Hematopoietic multipotent progenitor cell (in vitro differentiated cells): Measurements from ENCODE around the gene ATP5F1D. TPM values are rescaled to one million over a fixed set of nuclear protein-coding genes. Genes with fewer than 3 reads are reported as not detected.
A peak's percentile ranks its signal among the peaks of the same experiment; 100 is the strongest.
"Not testable (repeated sequence)": the region's sequence is repeated elsewhere in the genome, so short reads cannot be mapped to it uniquely, and the experiment has no call there.

ENCODE experiments used
- DNase-seq, 3 donors: peaks; one replicate each; pipeline ENCODE4 v3.0.0-alpha.2; 2011 to 2015; ENCODE audit warnings: low read depth in 2 of 3, low spot score in 2 of 3
- total RNA-seq: library from RNA; depleted of rRNA; stranded (reverse); fragments of >200 nt; gene quantifications from one replicate; pipeline ENCODE4 v1.2.3, GENCODE V29; 2012

Gene ATP5F1D
- total RNA-seq, result 52.2 TPM

GRCh38 chr19:1241417-1242095 is at the start of gene ATP5F1D:
ATP5F1D (plus strand) TSS chr19:1241751; CDS start chr19:1241851, 100 bp downstream.
- DNase-seq, result peak; percentile 80 to 92 (median 92)

DNA sequence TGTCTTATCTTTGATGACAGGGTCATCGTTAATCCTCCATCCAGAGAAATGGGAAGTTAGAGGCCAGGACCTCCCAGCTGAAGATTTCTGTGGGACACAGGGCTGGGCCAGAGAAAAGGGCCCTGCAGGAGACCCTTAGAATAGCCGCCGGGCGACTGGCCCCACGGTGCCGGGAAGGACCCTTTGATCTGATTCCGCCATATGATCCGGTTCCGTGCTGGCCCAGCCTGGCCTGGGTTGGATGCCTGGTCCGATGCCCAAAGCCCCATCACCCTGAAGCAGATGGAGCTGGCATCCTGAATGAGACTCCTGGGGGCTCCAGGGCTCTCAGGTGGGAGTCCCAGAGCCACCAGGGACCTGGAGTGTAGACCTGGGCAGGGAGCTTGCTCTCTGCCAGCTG is 42.0 kb upstream of the ATP5F1D start:
- no peak for DNase-seq

GRCh38 chr19:1200614-1201013 is 40.9 kb upstream of the ATP5F1D start:
- not testable (repeated sequence) for DNase-seq

- DNase-seq, result peak; percentile 93 to 98 (median 96)
Observed at GRCh38 chr19:1205114-1206099, 36.1 kb upstream of the ATP5F1D start, which contains the start of gene STK11. STK11 (plus strand) TSS chr19:1205778; CDS start chr19:1206914, 1,136 bp downstream.

- no peak for DNase-seq
Observed at GRCh38 chr19:1206150-1206863, 35.2 kb upstream of the ATP5F1D start.

- DNase-seq, result no peak
Observed at GRCh38 chr19:1206864-1207450, 34.6 kb upstream of the ATP5F1D start.

DNA sequence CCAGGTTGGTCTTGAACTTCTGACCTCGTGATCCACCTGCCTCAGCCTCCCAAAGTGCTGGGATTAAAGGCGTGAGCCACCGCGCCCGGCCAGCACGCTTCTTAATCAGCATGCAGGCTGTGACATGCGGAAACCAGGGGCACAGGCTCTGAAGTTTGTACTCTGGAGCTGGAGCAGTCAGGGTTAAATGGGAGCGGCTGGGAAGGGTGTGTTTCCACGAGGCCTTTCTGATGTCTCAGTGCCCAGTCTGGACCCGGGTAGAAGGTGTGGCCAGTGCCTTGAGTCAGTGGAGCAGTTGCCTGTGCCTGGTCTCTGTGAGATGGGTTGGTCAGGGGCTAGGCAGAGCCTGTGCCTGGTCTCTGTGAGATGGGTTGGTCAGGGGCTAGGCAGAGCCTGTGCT is 32.7 kb upstream of the ATP5F1D start:
- DNase-seq, result not testable (repeated sequence)

GRCh38 chr19:1210227-1210538 is 31.4 kb upstream of the ATP5F1D start:
- DNase-seq, result no peak

- DNase-seq, result no peak
Observed at GRCh38 chr19:1211494-1212234, 29.9 kb upstream of the ATP5F1D start.

DNA sequence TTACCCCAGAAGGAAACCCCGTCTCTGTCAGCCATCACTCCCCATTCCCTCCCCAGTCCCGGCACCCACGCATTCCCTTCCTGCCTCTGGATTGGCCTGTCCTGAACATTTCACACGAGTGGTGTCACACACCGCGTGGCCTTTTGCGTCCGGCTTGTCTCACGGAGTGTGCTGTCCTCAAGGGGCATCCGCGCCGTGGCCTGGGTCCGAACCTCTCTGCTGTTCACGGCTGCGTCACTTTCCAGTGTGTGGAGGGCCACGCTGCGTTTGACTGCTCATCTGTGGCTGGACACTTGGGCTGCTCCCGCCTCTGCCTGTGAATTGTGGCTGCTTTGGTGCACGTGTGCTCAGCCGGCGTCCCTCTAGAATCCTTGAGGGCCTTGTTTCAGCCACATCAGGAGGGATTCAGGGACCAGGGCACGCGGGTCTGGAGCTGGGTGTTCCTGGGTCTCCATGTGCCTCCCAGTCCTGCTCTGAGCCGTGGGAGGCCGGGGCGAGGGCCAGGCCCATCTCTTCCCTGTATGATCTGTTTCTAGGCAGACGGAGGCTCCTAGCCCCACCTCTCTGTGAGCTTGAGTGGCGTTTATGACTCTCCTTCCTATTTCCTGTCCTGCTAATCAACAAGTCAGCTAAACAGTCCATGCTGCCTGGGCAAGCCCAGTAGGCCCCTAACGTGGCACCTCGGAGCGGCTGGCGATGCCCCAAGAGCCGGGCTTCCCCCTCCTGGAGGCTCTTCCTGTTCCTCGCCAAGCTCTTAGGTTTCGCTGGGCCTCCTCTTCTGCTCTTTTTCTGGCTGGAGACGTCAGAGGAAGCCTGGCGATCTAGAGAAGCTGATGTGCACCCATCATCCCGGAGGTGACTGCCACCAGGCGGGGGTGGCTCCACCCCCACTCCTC is 27.9 kb upstream of the ATP5F1D start:
- DNase-seq, result peak in 2 of 3 donors; percentile 93 to 97

GRCh38 chr19:1214299-1214861 is 27.2 kb upstream of the ATP5F1D start:
- DNase-seq, result no peak

DNA sequence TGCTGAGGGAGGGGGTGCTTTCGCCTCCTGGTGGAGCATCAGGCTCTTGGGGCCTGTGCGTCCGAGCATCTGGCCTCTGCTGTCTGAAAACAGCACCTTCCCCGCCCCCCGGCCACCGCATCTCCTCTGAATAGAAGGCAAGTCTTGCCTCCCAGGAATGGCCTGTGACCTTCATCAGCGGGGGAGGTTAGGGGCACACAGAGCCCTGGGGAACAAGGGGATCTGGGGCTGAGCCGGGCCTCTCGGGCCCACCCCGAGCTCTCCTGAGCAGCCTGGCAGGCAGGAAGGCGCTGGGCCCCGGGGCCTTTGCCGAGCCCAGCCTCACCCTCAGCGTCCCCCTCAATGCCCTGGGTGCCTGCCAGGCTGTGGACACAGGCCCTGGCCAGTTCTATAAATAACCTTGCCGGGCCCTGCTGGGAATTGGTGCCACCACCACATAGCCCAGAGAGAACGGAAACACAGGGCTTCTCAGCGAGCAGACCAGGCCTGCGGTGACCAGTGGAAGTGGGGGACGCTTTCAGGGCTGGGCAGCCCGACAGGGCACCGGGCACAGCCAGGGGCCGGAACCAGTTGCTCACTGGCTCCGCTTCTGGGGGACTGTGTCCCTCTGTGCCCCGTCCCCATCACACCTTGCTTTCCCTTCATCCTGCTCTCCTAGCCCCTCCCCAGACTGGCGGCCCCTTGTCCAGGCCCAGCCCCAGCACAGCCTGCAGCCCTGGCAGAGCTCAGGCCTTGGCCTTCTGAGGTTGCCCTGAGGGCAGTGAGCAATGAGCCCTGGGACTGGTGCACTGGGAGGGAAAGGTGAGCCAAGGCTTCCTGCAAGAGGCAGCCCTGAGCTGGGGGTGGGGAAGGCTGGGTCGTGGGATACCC is 26.5 kb upstream of the ATP5F1D start:
- no peak for DNase-seq

DNA sequence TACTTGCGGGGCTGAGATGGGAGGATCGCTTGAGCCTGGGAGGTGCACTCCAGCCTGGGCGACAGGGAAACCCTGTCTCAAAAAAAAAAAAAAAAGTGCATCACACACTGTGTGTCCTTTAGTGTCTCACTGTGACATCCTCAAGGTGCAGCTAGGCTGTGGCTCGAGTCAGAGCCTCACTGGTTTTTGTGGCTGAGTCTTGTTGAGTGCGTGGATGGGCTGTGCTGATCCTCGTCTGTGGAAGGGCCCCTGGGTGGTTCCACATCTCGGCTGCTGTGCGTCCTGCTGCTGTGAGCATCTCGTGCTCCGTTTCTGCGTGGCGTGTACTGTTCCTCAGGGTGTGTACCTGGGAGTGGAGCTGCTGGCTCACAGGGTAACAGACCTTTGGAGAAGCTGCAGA is 24.8 kb upstream of the ATP5F1D start:
- DNase-seq, result no peak

GRCh38 chr19:1217366-1217765 is 24.2 kb upstream of the ATP5F1D start:
- no peak for DNase-seq

DNA sequence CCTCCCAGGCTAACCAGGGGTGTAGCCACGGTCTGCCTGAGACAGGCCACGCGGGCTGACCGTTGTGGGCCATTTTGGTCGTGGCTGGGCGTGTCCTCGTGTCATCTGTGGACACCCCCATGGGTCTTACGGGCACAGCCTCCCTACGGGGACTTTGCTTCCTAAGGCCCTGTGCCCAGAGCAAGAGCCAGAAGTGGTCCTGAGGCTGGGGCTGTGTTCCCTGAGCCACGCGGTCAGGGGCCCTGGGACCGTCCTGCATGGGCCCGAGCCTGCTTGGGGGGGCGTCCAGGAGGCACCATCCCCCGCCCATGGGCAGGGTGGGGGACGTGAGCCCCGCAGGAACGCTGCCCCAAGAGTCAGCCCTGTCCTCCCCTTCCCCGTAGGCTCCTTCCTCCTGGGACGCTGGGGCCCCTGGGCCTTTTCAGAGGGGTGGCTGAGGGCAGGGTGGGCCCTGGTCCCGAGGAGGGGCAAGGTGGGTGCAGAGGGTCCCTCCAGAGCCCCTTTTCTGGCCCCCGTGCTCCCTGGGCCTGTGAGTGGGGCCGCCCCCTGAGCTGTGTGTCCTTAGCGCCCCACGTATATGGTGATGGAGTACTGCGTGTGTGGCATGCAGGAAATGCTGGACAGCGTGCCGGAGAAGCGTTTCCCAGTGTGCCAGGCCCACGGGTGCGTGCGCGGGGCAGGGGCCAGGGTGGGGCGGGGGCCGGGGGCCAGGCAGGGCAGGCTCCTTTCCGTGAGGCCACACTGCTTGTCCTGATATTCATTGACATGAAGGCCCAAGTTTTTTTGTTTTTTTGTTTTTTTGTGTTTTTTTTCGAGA is 22.6 kb upstream of the ATP5F1D start:
- no peak for DNase-seq

- no peak for DNase-seq
Observed at GRCh38 chr19:1219786-1220476, 21.6 kb upstream of the ATP5F1D start.
